AML-193 (cell line): ENCODE results near the gene GPX4.

Experiments
- DNase-seq, 2 experiments: peaks; one replicate each; lab custom pipeline; 2025; lab: John Stamatoyannopoulos, UW

GPX4 gene, protein sequence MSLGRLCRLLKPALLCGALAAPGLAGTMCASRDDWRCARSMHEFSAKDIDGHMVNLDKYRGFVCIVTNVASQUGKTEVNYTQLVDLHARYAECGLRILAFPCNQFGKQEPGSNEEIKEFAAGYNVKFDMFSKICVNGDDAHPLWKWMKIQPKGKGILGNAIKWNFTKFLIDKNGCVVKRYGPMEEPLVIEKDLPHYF

DNA sequence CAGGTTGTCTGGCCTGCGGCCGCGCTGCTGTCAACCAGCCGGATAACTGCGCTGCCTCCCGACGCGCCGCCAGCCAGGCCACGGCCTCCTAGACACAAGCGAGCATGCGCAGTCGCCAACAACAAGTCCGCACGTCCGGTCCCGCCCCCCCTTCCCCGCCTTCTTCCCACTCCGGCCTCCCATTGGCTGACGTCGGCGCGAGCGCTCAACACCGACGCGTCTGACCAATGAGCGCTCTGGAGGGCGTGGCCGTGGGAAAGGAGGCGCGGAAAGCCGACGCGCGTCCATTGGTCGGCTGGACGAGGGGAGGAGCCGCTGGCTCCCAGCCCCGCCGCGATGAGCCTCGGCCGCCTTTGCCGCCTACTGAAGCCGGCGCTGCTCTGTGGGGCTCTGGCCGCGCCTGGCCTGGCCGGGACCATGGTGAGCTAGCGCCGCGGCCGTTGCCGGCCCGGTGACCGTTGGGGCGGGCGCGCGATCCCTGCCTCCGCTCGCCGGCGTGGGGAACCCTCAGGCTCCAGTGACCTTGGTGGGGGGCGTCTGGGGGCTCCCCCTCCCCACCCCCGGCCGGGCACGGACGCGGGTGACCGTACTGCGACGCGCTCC is at the start of gene GPX4:
GPX4 (plus strand) TSS at position 287 of the 603 bp plus-strand sequence; CDS start at position 337, 50 bp downstream.
- DNase-seq = peak; percentile 94 to 96

DNA sequence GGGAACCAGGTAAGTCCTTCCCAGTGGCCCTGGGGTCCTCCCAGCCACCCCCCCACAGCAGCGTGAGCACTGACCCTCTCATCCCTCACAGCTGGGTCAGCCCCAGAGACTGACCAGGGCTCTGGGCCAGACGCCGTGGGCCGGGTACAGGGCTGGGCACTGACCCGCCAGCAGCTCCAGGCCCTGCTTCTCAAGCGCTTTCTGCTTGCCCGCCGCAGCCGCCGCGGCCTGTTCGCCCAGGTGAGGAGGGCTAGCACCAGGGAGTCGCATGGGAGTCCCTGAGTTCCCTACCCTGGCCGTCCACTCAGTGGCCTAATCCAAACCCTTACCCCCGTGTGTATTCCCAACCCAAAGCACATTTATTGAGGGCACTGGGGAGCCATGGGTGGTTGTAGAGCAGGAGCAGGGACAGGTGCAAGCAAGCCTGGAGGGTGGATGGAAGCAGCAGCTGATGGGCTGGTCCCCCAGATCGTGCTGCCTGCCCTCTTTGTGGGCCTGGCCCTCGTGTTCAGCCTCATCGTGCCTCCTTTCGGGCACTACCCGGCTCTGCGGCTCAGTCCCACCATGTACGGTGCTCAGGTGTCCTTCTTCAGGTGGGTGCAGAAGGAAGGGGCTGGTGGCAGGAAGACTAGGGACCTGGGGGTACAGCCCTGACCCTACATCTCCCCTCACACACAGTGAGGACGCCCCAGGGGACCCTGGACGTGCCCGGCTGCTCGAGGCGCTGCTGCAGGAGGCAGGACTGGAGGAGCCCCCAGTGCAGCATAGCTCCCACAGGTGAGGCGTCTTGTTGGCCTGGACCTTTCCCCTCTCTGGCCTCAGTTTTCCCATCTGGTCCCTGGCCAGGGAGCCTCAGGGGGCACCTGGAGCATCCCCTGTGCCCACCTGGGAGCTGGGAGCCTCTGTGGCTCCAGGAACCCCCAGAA is 49.4 kb upstream of the GPX4 start:
- DNase-seq = no peak

DNA sequence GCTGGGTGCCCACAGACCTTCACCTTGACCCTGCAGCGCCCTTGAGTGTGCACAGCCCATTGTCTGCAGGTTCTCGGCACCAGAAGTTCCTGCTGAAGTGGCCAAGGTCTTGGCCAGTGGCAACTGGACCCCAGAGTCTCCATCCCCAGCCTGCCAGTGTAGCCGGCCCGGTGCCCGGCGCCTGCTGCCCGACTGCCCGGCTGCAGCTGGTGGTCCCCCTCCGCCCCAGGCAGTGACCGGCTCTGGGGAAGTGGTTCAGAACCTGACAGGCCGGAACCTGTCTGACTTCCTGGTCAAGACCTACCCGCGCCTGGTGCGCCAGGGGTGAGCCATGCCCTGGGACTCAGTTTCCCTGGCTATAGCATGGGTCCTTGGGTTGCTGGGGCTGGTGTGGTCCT is 48.8 kb upstream of the GPX4 start:
- no peak for DNase-seq

DNA sequence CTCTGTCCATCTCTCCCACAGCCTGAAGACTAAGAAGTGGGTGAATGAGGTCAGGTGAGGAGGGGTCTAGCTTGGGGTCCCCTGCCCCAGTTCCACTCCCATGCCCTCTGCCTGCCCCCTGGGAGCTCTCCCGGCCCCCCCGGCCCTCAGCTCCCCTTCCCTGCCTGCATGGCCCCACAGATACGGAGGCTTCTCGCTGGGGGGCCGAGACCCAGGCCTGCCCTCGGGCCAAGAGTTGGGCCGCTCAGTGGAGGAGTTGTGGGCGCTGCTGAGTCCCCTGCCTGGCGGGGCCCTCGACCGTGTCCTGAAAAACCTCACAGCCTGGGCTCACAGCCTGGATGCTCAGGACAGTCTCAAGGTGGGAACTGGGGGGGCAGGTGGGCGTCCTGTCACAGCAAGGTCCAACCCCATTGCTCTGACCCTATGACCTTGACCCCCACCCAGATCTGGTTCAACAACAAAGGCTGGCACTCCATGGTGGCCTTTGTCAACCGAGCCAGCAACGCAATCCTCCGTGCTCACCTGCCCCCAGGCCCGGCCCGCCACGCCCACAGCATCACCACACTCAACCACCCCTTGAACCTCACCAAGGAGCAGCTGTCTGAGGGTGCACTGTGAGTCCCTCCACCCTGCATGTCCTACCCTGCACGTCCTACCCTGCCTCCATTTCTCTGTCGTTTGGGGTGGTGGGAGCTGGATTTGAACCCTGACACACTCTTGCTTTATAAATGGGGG is 47.7 kb upstream of the GPX4 start:
- DNase-seq = no peak

DNA sequence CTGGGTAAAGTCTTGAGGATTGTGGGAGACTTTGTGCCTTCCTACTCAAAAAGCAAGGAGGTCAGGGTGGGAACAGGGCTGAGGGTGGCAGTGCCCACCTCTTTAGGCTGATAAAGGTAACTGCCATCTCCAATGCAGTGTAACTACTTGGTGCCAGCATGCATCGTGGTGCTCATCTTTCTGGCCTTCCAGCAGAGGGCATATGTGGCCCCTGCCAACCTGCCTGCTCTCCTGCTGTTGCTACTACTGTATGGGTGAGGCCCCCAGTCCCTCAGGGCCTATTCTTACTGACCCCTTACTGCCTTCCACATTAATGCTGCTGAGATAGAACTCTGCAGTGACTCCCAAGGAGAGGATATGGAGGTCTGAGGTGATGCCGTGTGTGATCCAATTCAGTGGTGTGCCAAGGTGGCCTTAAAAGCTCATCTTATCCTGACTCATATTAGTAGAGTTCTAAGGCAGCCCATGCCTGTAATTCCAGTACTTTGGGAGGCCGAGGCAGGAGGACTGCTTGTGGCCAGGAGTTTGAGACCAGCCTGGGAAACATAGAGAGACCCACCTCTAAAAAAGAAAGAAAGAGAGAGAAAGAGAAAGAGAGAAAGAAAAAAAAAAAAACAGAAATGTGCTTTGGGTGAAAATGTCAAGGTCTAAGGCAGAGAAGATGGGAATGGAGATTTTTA is 46.5 kb upstream of the GPX4 start:
- DNase-seq = peak; percentile 44 to 49

DNA sequence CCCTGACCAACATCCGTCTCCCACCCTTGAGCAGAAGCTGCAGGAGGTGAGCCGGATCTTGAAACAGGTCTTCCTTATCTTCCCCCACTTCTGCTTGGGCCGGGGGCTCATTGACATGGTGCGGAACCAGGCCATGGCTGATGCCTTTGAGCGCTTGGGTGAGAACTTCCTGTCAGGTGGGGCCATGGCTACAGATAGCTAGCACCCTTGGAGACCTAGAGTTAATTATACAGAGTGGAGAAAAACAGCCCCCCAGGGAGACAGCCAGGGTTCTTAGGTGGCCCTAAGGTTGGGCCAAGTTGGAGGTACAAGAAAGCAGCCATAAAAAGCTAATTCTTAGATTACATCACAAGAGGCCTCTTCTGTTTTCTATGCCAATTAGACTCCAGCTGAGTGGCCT is 45.7 kb upstream of the GPX4 start:
- DNase-seq = no peak

DNA sequence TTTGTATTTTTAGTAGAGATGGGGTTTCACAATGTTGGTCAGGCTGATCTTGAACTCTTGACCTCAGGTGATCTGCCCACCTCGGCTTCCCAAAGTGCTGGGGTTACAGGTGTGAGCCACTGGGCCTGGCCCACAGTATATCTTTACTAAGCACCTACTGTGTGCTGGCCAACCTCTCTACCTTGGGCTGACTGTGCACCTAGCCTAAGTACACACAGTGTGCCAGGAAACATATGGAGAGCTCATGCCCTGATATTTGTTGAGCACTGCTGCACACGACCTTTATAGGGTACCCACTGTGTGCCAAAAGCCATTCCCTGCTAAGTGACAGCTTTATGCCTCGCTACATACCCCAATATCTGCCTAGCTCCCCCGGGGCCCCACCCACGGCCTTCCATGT is 43.1 kb upstream of the GPX4 start:
- DNase-seq = no peak

DNA sequence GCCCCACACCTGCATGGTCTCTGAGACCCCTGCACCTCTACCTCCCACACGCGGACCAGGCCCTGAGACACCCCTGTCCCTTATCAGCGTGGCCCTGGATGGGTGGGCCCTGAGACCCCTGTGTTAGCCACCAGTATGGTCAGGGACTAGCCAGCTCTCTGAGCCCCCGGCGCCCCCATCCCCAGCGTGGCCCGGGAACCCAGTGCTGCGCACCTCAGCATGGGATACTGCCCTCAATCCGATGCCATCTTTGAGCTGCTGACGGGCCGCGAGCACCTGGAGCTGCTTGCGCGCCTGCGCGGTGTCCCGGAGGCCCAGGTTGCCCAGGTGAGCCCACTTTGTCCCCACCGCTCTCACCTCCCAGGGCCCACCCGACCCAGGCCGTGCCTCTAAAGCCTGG is 41.8 kb upstream of the GPX4 start:
- no peak for DNase-seq

DNA sequence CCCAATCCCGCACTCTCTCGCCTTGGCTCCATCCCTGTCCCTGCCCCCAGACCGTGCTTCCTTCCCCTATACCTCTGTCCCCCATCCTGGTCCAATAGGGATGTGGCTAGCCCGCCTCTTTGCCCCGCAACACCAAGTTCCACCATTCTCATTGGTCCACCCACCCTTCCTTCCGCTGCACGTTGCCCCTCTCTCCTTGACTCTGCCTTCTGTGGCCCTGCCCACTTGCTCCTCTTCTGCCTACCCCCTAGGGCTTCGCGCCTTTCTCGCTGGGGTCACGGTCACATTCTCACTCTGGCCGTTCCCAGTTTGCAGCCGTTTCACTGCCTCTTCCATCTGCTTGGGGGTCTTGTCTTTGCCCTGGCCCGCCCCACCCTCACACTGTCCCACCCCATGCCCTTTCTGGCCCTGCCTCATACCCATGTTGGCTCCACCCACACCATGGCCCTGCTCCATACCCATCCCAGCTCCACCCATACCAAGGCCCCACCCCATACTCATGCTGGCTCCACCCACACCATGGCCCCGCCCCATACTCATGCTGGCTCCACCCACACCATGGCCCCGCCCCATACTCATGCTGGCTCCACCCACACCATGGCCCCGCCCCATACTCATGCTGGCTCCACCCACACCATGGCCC is 41.3 kb upstream of the GPX4 start:
- no peak for DNase-seq

DNA sequence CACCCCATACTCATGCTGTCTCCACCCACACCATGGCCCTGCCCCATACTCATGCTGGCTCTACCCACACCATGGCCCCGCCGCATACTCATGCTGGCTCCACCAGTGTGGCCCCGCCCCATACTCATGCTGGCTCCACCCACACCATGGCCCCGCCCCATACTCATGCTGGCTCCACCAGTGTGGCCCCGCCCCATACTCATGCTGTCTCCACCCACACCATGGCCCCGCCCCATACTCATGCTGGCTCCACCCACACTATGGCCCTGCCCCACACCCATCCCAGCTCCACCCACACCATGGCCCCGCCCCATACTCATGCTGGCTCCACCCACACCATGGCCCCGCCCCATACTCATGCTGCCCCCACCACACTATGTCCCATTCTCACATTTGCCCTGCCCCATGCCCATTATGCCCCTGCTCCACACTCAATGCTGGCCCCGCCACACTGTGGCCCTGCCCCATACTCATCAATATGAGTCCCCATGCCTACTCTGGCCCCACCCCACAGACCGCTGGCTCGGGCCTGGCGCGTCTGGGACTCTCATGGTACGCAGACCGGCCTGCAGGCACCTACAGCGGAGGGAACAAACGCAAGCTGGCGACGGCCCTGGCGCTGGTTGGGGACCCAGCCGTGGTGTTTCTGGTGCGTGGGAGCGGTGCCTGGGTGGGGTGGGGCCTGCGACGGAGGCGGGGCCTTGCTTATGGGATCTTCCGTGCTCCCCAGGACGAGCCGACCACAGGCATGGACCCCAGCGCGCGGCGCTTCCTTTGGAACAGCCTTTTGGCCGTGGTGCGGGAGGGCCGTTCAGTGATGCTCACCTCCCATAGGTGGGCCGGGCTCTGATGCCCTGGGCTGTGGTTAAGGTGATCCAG is 40.5 kb upstream of the GPX4 start:
- DNase-seq = no peak

DNA sequence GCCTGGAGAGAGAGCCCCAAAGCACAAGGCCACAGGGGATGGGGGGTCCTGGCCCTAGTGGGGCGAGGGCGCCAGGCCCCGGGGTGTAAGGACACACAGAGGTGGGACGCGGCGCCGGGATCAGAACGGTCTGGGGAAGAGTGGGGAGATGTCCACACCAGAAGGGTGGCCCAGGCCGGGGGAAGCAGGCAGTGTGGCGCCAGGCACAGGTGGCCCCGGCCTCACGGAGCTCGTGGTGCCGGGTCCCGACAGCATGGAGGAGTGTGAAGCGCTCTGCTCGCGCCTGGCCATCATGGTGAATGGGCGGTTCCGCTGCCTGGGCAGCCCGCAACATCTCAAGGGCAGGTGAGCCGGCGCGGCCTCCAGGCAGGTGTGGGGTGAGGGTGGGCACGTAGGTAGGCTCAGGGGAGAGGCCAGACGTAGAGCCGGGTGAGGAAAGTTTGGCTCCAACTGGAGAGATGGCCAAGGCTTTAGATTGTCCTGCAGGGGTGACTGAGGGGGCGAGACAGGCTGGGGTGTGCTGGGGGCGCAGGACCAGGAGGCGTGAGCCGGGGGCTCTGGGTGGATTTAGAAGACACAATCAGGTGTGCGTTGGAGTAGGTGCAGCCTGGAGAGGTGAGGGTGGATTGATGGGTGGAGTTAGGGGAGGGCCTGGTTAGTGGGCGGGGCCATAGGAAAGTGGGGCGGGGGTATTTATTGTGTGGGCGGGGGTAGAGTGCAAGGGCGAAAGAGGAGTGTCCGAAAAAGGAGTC is 39.7 kb upstream of the GPX4 start:
- no peak for DNase-seq

DNA sequence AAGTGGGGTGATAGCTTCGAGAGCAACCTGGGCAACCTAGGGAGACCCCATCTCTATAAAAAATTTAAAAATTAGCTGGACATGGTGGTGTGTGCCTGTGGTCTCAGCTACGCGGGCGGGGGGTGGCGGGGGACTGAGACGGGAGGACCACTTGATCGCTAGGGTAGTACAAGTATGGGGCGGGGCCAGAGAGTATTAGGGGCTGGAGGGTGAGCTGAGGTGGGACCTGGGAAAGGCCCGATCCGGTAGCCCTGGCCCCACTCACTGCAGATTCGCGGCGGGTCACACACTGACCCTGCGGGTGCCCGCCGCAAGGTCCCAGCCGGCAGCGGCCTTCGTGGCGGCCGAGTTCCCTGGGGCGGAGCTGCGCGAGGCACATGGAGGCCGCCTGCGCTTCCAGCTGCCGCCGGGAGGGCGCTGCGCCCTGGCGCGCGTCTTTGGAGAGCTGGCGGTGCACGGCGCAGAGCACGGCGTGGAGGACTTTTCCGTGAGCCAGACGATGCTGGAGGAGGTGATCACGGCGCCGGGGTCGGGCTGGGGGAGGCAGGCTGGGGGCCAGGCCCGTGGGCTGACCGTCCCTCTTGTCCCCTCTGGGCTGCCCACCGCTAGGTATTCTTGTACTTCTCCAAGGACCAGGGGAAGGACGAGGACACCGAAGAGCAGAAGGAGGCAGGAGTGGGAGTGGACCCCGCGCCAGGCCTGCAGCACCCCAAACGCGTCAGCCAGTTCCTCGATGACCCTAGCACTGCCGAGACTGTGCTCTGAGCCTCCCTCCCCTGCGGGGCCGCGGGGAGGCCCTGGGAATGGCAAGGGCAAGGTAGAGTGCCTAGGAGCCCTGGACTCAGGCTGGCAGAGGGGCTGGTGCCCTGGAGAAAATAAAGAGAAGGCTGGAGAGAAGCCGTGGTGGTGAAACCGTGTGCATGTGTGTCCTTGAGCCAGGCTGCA is 38.9 kb upstream of the GPX4 start:
- no peak for DNase-seq

DNA sequence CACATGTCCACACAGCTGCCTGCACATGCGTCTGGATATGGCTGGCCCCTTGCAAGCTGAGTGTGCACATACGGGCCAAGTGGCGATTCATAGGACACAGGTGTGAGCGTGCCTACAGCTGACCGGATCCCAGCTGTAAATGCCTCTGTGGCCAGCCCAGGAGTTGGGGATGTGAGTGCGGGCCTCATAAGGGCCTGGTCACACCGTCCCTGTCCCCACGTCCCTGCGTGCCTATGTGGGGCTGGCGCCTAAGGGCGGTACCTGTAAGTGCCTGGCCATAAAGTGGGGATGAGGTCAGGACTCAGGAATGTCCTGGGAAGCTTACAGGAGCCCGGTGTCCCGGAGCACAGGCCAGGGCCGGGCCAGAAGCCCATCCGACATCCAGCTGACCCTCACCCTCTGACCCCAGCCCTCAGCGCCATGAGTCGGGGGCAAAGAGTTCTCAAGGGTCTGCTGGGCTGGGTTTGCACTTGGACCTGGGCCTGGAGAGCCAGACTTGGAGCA is 38.1 kb upstream of the GPX4 start:
- no peak for DNase-seq

DNA sequence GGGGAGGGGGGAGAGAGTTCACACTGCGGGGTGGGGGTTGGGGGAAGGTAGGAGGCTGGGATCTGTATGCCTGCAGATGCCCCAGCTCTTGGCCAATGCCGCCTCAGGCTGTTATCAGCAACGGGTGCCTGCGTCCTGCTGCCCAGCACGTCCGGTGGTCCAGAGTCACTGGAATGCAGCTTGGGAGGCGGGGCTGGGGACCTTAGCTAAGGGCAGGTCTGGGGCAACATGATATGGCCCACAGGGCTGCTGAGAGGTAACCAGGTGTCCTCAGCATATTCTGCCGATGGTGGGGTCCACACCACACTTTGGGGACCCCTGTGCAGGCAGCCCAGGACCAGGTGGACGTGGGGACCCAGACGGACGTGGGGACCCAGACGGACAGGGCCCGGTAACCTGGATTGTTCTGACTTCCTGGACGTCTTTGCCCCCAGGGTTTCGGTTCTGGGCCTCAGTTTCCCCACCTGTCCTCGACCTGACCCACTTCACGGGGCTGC is 37.5 kb upstream of the GPX4 start:
- no peak for DNase-seq

DNA sequence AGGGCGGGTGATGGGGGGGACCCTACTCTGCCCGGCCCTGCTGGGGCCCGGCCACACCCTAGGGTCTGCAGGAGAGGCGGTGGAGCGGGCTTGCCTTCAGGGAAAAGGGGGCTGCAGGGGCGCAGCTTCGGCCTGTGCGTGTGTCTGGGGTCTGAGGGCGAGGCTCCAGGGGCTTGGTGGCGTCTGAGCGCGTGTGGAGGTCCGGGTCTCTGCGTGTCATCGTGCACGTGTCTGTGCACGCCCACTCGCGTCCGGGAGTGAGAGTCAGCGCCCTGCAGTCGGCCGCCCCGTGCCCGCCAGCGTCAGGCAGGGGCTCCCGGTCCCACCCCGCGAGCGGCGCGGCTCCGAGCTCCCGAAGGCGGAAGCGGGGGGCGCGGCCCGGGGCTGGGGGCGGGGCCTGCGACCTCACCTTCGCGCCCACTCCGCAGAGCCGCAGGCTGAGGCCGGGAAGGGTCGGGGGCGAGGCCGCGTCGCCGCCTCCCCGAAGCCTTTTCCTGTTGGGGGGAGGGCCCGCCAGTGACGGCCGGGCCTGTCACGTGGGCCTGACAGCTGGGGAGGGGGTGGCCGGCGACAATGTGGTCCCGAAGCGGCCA is 37.0 kb upstream of the GPX4 start, which contains the start of gene ARHGAP45:
ARHGAP45 (plus strand) TSS at position 420 of the 593 bp plus-strand sequence. CDS start 239 bp downstream, outside the sequence.
- peak; percentile 55 to 64 for DNase-seq

DNA sequence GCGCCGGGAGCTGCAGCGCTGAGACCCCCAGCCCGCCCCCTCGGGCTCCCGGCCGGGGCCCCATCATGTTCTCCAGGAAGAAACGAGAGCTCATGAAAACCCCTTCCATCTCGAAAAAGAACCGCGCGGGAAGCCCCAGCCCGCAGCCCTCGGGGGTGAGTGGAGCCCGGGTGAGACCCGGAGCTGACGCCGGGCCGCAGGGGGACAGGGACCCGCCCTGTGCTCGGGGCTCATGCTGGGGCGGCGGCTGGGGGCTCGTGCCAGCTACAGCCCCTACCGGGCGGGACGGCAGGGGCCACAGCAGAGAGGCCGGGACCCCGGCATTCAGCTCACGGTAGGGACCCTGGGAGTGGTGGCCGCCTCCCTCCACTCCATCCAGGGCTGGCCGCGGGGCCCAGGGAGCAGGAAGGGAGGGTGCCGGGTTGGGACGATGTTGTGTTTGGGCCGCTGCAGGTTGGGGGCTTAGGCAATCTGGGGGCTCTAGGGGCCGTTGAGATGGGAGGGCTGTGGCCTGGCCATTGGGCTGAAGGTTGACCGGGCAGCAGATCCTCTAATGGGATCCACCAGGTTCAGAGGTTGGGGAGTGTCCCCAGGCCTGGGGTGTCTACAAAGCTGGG is 36.3 kb upstream of the GPX4 start:
- no peak for DNase-seq
